ENCODE measurements around the gene PAOX.

Gene PAOX

DNA sequence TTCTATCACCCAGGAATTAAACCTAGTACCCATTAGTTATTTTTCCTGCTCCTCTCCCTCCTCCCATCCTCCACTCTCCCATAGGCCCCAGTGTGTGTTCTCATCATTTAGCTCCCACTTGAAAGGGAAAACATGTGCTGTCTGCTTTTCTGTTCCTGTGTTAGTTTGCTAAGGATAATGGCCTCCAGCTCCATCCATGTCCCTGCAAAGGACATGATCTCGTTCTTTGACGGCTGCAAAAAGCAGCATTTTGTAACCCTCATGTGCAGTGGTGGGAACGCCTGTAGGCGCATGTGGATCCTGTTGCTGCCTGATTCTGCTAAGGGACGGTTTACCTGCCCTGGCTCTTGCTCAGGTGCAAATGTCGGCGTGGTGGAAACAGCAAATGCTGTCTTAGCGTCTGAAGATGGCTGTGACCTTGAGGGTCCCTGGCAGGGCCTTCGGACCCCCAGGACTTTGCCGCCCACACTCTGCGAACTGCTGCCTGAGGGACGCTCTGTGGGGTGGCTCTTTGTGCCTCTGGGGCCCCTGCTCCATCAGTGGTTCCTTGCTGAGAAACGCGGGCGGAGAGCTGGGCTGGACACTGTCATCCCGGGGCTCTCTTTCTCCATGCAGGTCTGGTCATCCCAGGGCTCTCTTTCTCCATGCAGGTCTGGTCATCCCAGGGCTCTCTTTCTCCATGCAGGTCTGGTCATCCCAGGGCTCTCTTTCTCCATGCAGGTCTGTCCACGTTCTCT lies 9.3 kb downstream of the PAOX start:
- no peak for DNase-seq

DNA sequence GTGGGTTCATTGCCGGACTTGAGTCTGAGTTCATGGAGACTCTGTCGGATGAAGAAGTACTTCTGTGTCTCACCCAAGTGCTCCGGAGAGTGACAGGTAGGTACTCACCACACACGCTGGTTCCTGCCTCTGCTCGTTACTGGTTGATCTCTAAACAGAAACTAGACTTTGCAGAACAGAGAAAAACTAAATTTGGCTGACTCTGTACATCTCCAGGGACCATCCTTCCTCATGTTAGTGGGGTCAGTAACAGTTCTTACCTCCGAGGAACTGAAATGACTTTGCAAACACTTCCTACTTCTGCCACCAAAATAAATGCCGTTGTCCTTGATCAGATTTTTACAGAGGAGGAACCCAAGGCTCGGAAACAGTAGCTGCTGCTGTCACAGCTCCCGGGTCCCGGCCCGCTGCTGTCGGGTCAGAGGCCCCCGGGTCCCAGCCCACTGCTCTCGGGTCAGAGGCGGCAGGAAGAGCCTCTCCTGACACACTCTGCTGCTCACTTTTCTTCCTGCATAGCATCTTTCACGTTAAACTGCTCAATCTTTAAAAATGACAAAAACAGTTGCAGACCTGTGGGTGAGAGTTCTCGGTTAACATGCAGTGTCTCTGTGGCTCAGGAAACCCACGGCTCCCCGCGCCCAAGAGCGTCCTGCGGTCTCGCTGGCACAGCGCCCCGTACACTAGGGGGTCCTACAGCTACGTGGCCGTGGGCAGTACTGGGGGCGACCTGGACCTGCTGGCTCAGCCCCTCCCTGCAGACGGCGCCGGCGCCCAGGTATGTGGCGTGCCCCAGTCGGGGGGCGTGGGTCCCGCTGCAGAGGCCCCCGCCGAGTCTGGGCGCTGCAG lies 10.1 kb downstream of the PAOX start:
- DNase-seq = no peak

- no peak for DNase-seq
Measured at GRCh38 chr10:133390597-133391248, 11.7 kb downstream of the PAOX start.

DNA sequence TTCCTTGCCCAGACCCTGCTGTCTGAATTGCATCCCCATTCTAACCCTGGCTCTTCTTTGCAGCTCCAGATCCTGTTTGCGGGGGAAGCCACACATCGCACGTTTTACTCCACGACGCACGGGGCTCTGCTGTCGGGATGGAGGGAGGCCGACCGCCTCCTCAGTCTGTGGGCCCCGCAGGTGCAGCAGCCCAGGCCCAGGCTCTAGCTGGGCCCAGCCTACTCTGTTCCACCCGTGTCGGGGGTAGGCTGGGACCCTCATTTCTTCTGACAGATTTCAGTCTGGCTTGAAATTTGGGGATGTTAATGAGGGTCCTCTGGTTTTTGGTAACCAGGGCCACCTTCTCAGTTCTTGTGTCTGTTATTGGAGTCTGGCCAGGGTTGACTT lies 12.2 kb downstream of the PAOX start:
- DNase-seq = no peak

GRCh38 chr10:133391761-133392518 lies 12.9 kb downstream of the PAOX start:
- no peak for DNase-seq

DNA sequence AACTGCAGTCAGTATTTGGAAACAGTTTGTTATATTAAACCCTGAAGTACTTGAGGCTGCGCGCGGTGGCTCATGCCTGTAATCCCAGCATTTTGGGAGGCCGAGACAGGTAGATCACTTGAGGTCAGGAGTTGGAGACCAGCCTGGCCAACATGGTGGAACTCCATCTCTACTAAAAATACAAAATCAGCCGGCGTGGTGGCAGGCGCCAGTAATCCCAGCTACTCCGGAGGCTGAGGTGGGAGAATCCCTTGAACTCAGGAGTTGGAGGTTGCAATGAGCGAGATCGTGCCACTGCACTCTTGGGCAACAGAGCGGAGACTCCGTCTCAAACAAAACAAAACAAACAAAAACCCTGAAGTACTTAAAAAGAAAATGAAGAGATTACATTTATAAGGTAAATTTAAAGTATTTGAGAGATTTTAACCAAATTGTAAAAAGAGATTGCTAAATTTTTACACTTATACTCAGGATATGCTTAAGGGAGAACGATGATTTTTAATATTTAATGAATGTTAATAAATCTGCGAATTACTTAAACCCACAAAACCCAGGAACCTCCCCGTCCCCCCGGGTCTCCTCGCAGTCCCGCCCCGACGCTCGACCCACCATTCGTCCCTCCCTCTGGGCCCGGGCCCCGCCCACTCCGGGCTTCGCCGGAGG lies 14.5 kb downstream of the PAOX start:
- no peak for DNase-seq

- peak; percentile 98 for DNase-seq
Measured at GRCh38 chr10:133394064-133394663, 15.1 kb downstream of the PAOX start, which contains the start of gene MTG1. Gene MTG1, plus strand, starts transcription at chr10:133394157. Its CDS starts 64 bp downstream, at chr10:133394221.

GRCh38 chr10:133394801-133395221 lies 15.7 kb downstream of the PAOX start:
- DNase-seq = no peak

DNA sequence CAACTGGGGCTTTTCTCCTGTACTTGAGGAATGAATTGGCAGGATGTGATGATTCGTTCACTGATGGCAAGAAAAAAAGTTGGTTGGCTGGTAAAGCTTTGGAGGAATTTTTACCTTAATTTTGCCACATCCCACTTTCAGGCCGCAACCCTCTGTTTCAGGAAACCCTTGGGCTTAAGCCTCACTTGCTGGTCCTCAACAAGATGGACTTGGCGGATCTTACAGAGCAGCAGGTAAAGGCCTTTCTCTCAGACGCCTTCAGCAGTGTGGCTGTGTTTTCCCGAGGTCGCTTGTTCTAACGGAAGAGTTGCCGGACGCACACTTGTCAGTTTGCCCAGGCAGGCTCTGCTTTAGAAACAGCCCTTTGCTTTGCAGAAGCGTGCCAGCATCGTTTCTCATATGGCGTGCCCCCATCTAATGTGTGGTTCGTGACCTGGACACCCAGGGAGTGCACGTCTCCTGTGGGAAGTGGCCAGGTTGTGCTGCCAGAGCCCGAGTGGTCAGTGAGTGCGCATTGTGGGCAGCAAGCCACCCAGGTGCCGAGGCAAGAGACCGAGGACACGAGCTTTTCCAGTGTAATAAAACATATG lies 17.1 kb downstream of the PAOX start:
- DNase-seq = no peak

- no peak for DNase-seq
Measured at GRCh38 chr10:133397938-133398337, 18.9 kb downstream of the PAOX start.

DNA sequence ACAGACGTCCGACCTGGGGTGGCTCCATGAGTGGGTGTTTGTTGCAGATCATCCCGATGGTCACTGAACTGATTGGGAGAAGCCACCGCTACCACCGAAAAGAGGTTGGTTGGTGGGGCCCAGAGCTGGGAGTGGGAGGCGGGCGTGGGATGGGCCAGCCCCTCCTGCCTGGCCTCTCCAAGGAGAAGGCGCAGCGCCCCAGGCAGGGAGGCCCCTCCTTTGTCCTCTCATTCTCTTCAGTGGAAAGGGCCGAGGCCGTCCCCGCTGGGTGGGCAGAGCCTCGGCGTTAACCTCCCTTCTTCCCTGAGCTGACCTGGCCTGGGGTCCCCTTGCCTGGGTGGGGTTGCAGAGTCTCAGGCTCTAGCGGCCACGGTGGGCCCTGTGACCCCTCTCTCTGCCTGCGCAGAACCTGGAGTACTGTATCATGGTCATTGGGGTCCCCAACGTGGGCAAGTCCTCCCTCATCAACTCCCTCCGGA lies 20.1 kb downstream of the PAOX start:
- DNase-seq = no peak

GRCh38 chr10:133400624-133401424 lies 21.8 kb downstream of the PAOX start:
- DNase-seq = no peak

GRCh38 chr10:133401500-133401899 lies 22.4 kb downstream of the PAOX start:
- no peak for DNase-seq

DNA sequence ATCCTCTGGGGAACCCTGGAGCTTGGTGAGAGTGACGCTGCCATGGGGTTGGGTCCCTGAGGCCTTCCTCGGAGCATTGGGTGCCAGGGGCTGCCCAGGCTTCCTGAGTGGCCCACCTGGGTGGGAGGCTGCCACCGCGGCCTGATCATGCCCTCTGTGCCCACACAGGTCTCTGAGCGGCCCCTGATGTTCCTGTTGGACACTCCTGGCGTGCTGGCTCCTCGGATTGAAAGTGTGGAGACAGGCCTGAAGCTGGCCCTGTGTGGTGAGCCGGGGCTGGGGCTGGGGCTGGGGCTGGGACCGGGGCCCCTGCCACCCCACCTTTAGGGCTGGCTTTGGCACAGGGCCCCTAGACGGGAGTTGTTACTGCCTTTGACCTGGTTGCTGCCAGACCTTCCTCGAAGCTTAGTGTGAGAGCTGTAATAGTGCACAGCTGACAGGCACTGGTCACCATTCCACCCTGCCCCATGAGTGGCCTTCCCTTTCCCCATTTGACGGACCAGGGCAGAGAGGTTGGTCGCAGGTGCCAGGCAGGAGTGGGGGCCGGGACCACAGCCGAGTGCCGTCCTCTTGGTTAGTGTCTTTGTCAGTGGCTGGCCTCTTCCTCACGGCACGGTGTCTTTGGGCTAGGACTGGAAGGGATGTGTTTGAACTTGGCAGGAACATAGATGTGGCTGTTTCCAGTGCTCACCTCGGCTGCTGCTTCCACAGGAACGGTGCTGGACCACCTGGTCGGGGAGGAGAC lies 23.1 kb downstream of the PAOX start:
- DNase-seq = no peak

GRCh38 chr10:133403359-133403758 lies 24.3 kb downstream of the PAOX start:
- no peak for DNase-seq

- DNase-seq = no peak
Measured at GRCh38 chr10:133403784-133404183, 24.7 kb downstream of the PAOX start.

GRCh38 chr10:133405272-133405671 lies 26.2 kb downstream of the PAOX start:
- DNase-seq = no peak

DNA sequence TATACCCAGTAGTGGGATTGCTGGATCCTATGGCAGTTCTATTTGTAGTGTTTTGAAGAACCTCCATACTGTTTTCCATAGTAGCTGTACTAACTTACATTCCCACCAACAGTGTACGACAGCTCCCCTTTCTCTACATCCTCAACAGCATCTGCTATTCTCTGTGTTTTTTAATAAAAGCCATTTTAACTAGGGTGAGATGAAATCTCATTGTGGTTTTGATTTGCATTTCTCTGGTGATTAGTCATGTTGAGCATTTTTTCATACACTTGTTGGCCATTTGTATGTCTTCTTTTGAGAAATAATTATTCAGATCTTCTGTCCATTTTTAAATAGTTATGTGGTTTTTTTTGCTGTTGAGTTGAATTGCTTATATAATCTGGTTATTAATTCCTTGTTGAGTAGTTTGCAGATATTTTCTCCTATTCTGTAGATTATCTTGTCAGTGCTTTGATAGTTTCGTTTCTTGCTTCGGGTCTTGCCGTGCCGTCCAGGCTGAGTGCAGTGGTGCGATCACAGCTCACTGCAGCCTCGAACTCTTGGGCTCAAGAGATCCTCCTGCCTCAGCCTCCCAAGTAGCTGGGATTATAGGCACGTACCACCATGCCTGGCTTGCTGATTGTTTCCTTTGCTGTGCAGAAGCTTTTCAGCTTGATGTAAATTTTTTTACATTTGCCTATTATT lies 26.9 kb downstream of the PAOX start:
- DNase-seq = no peak

All from NCI-H1436 (cell line).